HUES64 (cell line): ENCODE results near the gene MAMDC4.
"Not testable (repeated sequence)": the region's sequence is repeated elsewhere in the genome, so short reads cannot be mapped to it uniquely, and the experiment has no call there.

Experiments
- H3K27ac ChIP-seq: 2 replicates; pipeline ENCODE4 v1.7.0; 2013; ENCODE audit warnings: low read depth, low read length, inconsistent platforms
- H3K27me3 ChIP-seq: 2 replicates; pipeline ENCODE4 v1.6.1; 2013; ENCODE audit warnings: mild to moderate bottlenecking, low read length; ENCODE audit not compliant: insufficient read depth
- H3K36me3 ChIP-seq: 2 replicates; pipeline ENCODE4 v1.6.1; 2013; ENCODE audit warnings: mild to moderate bottlenecking, low read length; ENCODE audit not compliant: insufficient read depth
- H3K4me1 ChIP-seq: 2 replicates; pipeline ENCODE4 v1.6.1; 2013; ENCODE audit warnings: mild to moderate bottlenecking, low read length, moderate library complexity; ENCODE audit not compliant: insufficient read depth
- H3K4me3 ChIP-seq: 2 replicates; pipeline ENCODE4 v1.5.1; 2013; ENCODE audit warnings: mild to moderate bottlenecking, low read length, moderate library complexity
- H3K9ac ChIP-seq: 2 replicates; pipeline ENCODE4 v1.6.1; 2013; ENCODE audit warnings: mild to moderate bottlenecking, low read depth, low read length
- H3K9me3 ChIP-seq: 2 replicates; pipeline ENCODE4 v1.6.1; 2013; ENCODE audit warnings: low read depth, low read length; ENCODE audit not compliant: insufficient read depth
- WGBS: fragments of 150-250, 120-280 bp; methylation state at CpG from one replicate; pipeline ENCODE4 v1.1.7; 2013; ENCODE audit warnings: missing lambda C conversion rate; 5-methylcytosine and 5-hydroxymethylcytosine counted together

The MAMDC4 gene

GRCh38 chr9:136826703-136827582 lies 25.2 kb upstream of the MAMDC4 start:
- no peak overlapping the region for H3K9ac ChIP-seq
- H3K9me3 ChIP-seq = no peaks in the 10 kb centered on the region
- no peak overlapping the region for H3K4me3 ChIP-seq
- H3K27me3 ChIP-seq = no peaks in the 10 kb centered on the region
- H3K4me1 ChIP-seq = no peaks in the 10 kb centered on the region
- 97% methylated on average over 24 of the region's 24 CpGs for WGBS
- no peak overlapping the region for H3K27ac ChIP-seq
- peaks cover 77% of the 10 kb centered on the region for H3K36me3 ChIP-seq

- WGBS = 95% methylated on average over 14 of the region's 14 CpGs
- peaks cover 86% of the 10 kb centered on the region for H3K36me3 ChIP-seq
- H3K27me3 ChIP-seq = no peaks in the 10 kb centered on the region
- H3K4me1 ChIP-seq = no peaks in the 10 kb centered on the region
- H3K27ac ChIP-seq = no peak overlapping the region
- no peak overlapping the region for H3K9ac ChIP-seq
- no peak overlapping the region for H3K4me3 ChIP-seq
- no peaks in the 10 kb centered on the region for H3K9me3 ChIP-seq
Measured at GRCh38 chr9:136827794-136828473, 24.2 kb upstream of the MAMDC4 start.

- Histone ChIP-seq H3K4me3 (no peak overlapping the region), H3K27ac (no peak overlapping the region), H3K27me3 (no peaks in the 10 kb centered on the region), H3K4me1 (no peaks in the 10 kb centered on the region), H3K9ac (no peak overlapping the region), H3K9me3 (no peaks in the 10 kb centered on the region), H3K36me3 (peaks cover 81% of the 10 kb centered on the region)
- 95% methylated on average over 31 of the region's 31 CpGs for WGBS
Measured at GRCh38 chr9:136828474-136829140, 23.5 kb upstream of the MAMDC4 start.

GRCh38 chr9:136829412-136829811 lies 22.7 kb upstream of the MAMDC4 start:
- H3K27ac ChIP-seq = no peak overlapping the region
- no peaks in the 10 kb centered on the region for H3K4me1 ChIP-seq
- H3K9ac ChIP-seq = no peak overlapping the region
- WGBS = 93% methylated on average over 14 of the region's 14 CpGs
- no peaks in the 10 kb centered on the region for H3K9me3 ChIP-seq
- peaks cover 75% of the 10 kb centered on the region for H3K36me3 ChIP-seq
- no peak overlapping the region for H3K4me3 ChIP-seq
- H3K27me3 ChIP-seq = no peaks in the 10 kb centered on the region

GRCh38 chr9:136829981-136830885 lies 21.9 kb upstream of the MAMDC4 start:
- Histone ChIP-seq H3K4me1 (no peaks in the 10 kb centered on the region), H3K27me3 (no peaks in the 10 kb centered on the region), H3K9me3 (no peaks in the 10 kb centered on the region), H3K4me3 (no peak overlapping the region), H3K36me3 (peaks cover 67% of the 10 kb centered on the region), H3K27ac (no peak overlapping the region), H3K9ac (no peak overlapping the region)
- 94% methylated on average over 41 of the region's 41 CpGs for WGBS

GRCh38 chr9:136831002-136831719 lies 21.0 kb upstream of the MAMDC4 start:
- no peaks in the 10 kb centered on the region for H3K9me3 ChIP-seq
- peaks cover 59% of the 10 kb centered on the region for H3K36me3 ChIP-seq
- H3K9ac ChIP-seq = no peak overlapping the region
- H3K27ac ChIP-seq = no peak overlapping the region
- no peaks in the 10 kb centered on the region for H3K27me3 ChIP-seq
- no peaks in the 10 kb centered on the region for H3K4me1 ChIP-seq
- H3K4me3 ChIP-seq = no peak overlapping the region
- WGBS = 96% methylated on average over 30 of the region's 30 CpGs

- no peaks in the 10 kb centered on the region for H3K9me3 ChIP-seq
- no peak overlapping the region for H3K4me3 ChIP-seq
- no peak overlapping the region for H3K9ac ChIP-seq
- 95% methylated on average over 23 of the region's 23 CpGs for WGBS
- no peak overlapping the region for H3K27ac ChIP-seq
- no peaks in the 10 kb centered on the region for H3K4me1 ChIP-seq
- peaks cover 56% of the 10 kb centered on the region for H3K36me3 ChIP-seq
- no peaks in the 10 kb centered on the region for H3K27me3 ChIP-seq
Measured at GRCh38 chr9:136831720-136832104, 20.4 kb upstream of the MAMDC4 start.

GRCh38 chr9:136832581-136832980 lies 19.6 kb upstream of the MAMDC4 start:
- Histone ChIP-seq H3K4me3 (no peak overlapping the region), H3K4me1 (no peaks in the 10 kb centered on the region), H3K36me3 (peaks cover 51% of the 10 kb centered on the region), H3K9me3 (no peaks in the 10 kb centered on the region), H3K9ac (no peak overlapping the region), H3K27me3 (no peaks in the 10 kb centered on the region), H3K27ac (no peak overlapping the region)
- WGBS = 96% methylated on average over 9 of the region's 9 CpGs

- 91% methylated on average over 16 of the region's 16 CpGs for WGBS
- not testable (repeated sequence) for H3K9me3 ChIP-seq, H3K4me1 ChIP-seq, H3K9ac ChIP-seq, H3K27ac ChIP-seq, H3K4me3 ChIP-seq, H3K27me3 ChIP-seq
- H3K36me3 ChIP-seq = peaks cover 45% of the 10 kb centered on the region
Measured at GRCh38 chr9:136833381-136834048, 18.6 kb upstream of the MAMDC4 start.
